HUES48 (cell line): ENCODE data around the gene CCDC120.

Source experiments
- H3K27ac ChIP-seq: one replicate; pipeline ENCODE4 v1.7.0; 2013; ENCODE audit warnings: low read depth, low read length, inconsistent platforms
- H3K27me3 ChIP-seq: 2 replicates; pipeline ENCODE4 v1.6.1; 2013; ENCODE audit warnings: mild to moderate bottlenecking, low read length; ENCODE audit not compliant: control insufficient read depth, insufficient read depth
- H3K36me3 ChIP-seq: 2 replicates; pipeline ENCODE4 v1.6.1; 2013; ENCODE audit warnings: low read length; ENCODE audit not compliant: control insufficient read depth, insufficient read depth
- H3K4me1 ChIP-seq: 2 replicates; pipeline ENCODE4 v1.6.1; 2013; ENCODE audit warnings: mild to moderate bottlenecking, low read length; ENCODE audit not compliant: control insufficient read depth, insufficient read depth
- H3K4me3 ChIP-seq: 2 replicates; pipeline ENCODE4 v1.5.1; 2013; ENCODE audit warnings: mild to moderate bottlenecking, low read depth, low read length
- H3K9ac ChIP-seq: 2 replicates; pipeline ENCODE4 v1.6.1; 2013; ENCODE audit warnings: mild to moderate bottlenecking, low read depth, low read length, moderate library complexity
- H3K9me3 ChIP-seq: 2 replicates; pipeline ENCODE4 v1.6.1; 2013; ENCODE audit warnings: low read length; ENCODE audit not compliant: control insufficient read depth, insufficient read depth

The CCDC120 gene

GRCh38 chrX:49102190-49102589 is 43.4 kb downstream of the CCDC120 start:
- H3K27me3 ChIP-seq = no peaks in the 10 kb centered on the region
- no peaks in the 10 kb centered on the region for H3K36me3 ChIP-seq
- no peaks in the 10 kb centered on the region for H3K4me1 ChIP-seq
- H3K27ac ChIP-seq = no peak overlapping the region
- H3K9me3 ChIP-seq = peaks cover 19% of the 10 kb centered on the region
- H3K4me3 ChIP-seq = 0 out of 2 replicates have a peak overlapping the region, but pooled peaks have one; percentile 90
- H3K9ac ChIP-seq = no peak overlapping the region

- no peak overlapping the region for H3K27ac ChIP-seq
These were observed 44.8 kb downstream of the CCDC120 start for GRCh38 chrX:49103637-49104036.

GRCh38 chrX:49106296-49106695 is 47.5 kb downstream of the CCDC120 start:
- Histone ChIP-seq H3K9ac (no peak overlapping the region), H3K27me3 (no peaks in the 10 kb centered on the region)

More at GRCh38 chrX:49103637-49104036, 44.8 kb downstream of the CCDC120 start:
- H3K4me3 ChIP-seq = no peak overlapping the region
- H3K4me1 ChIP-seq = no peaks in the 10 kb centered on the region
- no peak overlapping the region for H3K9ac ChIP-seq
- H3K9me3 ChIP-seq = peaks cover 19% of the 10 kb centered on the region
- no peaks in the 10 kb centered on the region for H3K27me3 ChIP-seq
- H3K36me3 ChIP-seq = no peaks in the 10 kb centered on the region

GRCh38 chrX:49106930-49107329 is 48.1 kb downstream of the CCDC120 start:
- peaks cover 27% of the 10 kb centered on the region for H3K9me3 ChIP-seq
- no peak overlapping the region for H3K27ac ChIP-seq
- H3K4me3 ChIP-seq = no peak overlapping the region
- H3K27me3 ChIP-seq = no peaks in the 10 kb centered on the region
- H3K4me1 ChIP-seq = no peaks in the 10 kb centered on the region
- peaks cover 1% of the 10 kb centered on the region; the same call in 1 of the 2 replicates for H3K36me3 ChIP-seq
- H3K9ac ChIP-seq = no peak overlapping the region

More at GRCh38 chrX:49106296-49106695, 47.5 kb downstream of the CCDC120 start:
- peaks cover 25% of the 10 kb centered on the region for H3K9me3 ChIP-seq
- no peak overlapping the region for H3K27ac ChIP-seq
- no peak overlapping the region for H3K4me3 ChIP-seq
- no peaks in the 10 kb centered on the region for H3K4me1 ChIP-seq
- H3K36me3 ChIP-seq = no peaks in the 10 kb centered on the region

- peaks cover 15% of the 10 kb centered on the region; the same call in 1 of the 2 replicates for H3K36me3 ChIP-seq
- H3K4me1 ChIP-seq = no peaks in the 10 kb centered on the region
- no peaks in the 10 kb centered on the region for H3K27me3 ChIP-seq
- peaks cover 36% of the 10 kb centered on the region for H3K9me3 ChIP-seq
- H3K4me3 ChIP-seq = no peak overlapping the region
- no peak overlapping the region for H3K27ac ChIP-seq
- no peak overlapping the region for H3K9ac ChIP-seq
These were observed 49.8 kb downstream of the CCDC120 start for GRCh38 chrX:49108641-49109040.

- H3K9me3 ChIP-seq = peaks cover 41% of the 10 kb centered on the region
- H3K36me3 ChIP-seq = peaks cover 19% of the 10 kb centered on the region; the same call in 1 of the 2 replicates
- H3K4me3 ChIP-seq = no peak overlapping the region
- no peak overlapping the region for H3K9ac ChIP-seq
- no peaks in the 10 kb centered on the region for H3K27me3 ChIP-seq
- no peak overlapping the region for H3K27ac ChIP-seq
- no peaks in the 10 kb centered on the region for H3K4me1 ChIP-seq
These were observed 51.6 kb downstream of the CCDC120 start for GRCh38 chrX:49110417-49110816.

- peaks cover 36% of the 10 kb centered on the region for H3K9me3 ChIP-seq
- no peak overlapping the region for H3K4me3 ChIP-seq
- peaks cover 32% of the 10 kb centered on the region for H3K36me3 ChIP-seq
- H3K27ac ChIP-seq = no peak overlapping the region
- H3K9ac ChIP-seq = no peak overlapping the region
- H3K27me3 ChIP-seq = no peaks in the 10 kb centered on the region
- no peaks in the 10 kb centered on the region for H3K4me1 ChIP-seq
These were observed 53.0 kb downstream of the CCDC120 start for GRCh38 chrX:49111791-49112190.

- no peak overlapping the region for H3K27ac ChIP-seq
- H3K4me3 ChIP-seq = no peak overlapping the region
- no peaks in the 10 kb centered on the region for H3K4me1 ChIP-seq
- no peaks in the 10 kb centered on the region for H3K27me3 ChIP-seq
- H3K9me3 ChIP-seq = peaks cover 33% of the 10 kb centered on the region
- H3K9ac ChIP-seq = no peak overlapping the region
- peaks cover 47% of the 10 kb centered on the region for H3K36me3 ChIP-seq
These were observed 57.3 kb downstream of the CCDC120 start for GRCh38 chrX:49116076-49116475.

GRCh38 chrX:49116716-49117115 is 57.9 kb downstream of the CCDC120 start:
- Histone ChIP-seq H3K27me3 (no peaks in the 10 kb centered on the region), H3K4me3 (no peak overlapping the region), H3K27ac (no peak overlapping the region), H3K9ac (no peak overlapping the region), H3K4me1 (no peaks in the 10 kb centered on the region), H3K9me3 (peaks cover 37% of the 10 kb centered on the region), H3K36me3 (peaks cover 51% of the 10 kb centered on the region)

GRCh38 chrX:49117581-49117980 is 58.8 kb downstream of the CCDC120 start:
- Histone ChIP-seq H3K9me3 (peaks cover 35% of the 10 kb centered on the region), H3K4me3 (no peak overlapping the region), H3K27ac (no peak overlapping the region), H3K27me3 (no peaks in the 10 kb centered on the region), H3K36me3 (peaks cover 47% of the 10 kb centered on the region), H3K9ac (no peak overlapping the region), H3K4me1 (no peaks in the 10 kb centered on the region)
